NCI-H2227 treated with DMSO at 0.1 percent for 48 hours (cell line): Measurements from ENCODE around the gene SLC6A6.

Experiments used
- DNase-seq: peaks from one replicate; lab custom pipeline; 2025; lab: John Stamatoyannopoulos, UW

Gene SLC6A6

GRCh38 chr3:14372587-14372986 is 29.8 kb upstream of the SLC6A6 start:
- no peak for DNase-seq

DNA sequence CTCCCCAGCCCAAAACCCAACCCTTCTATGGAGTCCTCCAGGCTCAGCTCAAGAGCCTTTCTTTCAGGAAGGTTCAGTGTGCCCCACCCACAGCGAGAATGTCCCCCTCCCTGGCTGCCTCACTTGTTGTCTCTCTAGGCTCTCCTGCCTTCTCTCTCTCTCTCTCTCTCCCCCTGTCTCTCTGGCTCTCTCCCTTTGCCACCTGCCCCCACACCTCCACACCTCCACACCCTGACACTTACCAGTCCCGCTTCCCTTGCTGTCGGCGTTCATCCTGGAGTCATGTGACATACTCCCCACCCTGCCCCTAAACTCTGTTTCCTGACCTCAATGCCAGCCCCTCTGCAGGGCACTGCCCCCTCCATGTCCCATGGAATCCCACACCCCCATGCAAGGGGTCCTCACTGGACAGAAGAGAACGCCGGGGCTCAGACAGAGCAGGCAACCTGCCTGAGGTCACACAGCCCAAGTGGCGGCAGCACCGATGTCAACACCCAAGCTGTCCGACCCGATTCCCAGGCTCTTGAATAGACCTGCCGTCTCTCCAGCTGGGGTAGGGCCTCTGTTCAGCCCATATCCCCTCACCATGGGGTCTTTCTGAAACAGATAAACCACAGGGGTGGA is 28.5 kb upstream of the SLC6A6 start:
- DNase-seq = no peak

DNA sequence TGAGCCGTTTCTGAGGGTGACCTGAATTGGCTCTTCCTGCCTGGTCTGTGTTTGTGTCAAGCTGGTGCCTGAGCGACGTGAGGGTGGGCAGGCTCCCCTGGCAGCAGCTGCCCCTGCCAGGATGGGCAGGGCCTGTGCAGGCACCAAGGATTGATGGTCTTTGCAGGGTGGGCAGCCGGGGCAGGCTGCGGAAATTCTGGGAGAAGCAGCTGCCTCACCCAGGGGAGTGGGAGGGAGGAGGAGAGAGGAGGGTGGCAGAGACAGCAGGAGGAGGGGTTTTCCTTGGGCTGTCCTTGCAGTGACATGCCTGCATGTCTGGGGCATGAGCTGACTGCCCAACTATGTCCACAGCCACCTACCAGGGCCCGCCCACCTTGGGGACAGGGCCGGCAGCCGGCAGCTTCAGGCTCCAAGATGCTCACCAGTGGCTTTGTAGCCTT is 27.9 kb upstream of the SLC6A6 start:
- no peak for DNase-seq

GRCh38 chr3:14375192-14375591 is 27.2 kb upstream of the SLC6A6 start:
- no peak for DNase-seq

- no peak for DNase-seq
Measured at GRCh38 chr3:14376348-14377043, 25.9 kb upstream of the SLC6A6 start.

- DNase-seq = no peak
Measured at GRCh38 chr3:14377044-14377837, 25.2 kb upstream of the SLC6A6 start.

GRCh38 chr3:14377838-14378169 is 24.6 kb upstream of the SLC6A6 start:
- DNase-seq = no peak

- no peak for DNase-seq
Measured at GRCh38 chr3:14378415-14378814, 24.0 kb upstream of the SLC6A6 start.

GRCh38 chr3:14379843-14380242 is 22.6 kb upstream of the SLC6A6 start:
- no peak for DNase-seq

DNA sequence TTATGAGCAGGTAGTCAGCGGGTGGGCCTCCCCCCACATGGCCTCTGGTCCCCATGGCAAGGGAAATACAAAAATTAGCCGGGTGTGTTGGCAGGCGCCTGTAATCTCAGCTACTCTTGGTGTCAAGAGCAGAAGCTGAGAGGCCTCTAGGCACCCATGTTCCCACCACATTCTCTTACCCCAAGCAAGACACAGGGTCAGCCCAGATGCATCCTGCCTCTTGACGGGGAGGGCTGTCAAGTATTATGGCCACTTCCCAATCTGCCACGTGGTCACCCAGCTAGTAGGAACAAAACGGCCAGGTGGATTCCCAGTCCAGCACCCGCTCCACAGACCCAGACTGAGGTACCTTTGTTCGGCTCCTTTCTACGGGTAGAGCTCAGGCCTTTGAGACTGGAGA is 16.2 kb upstream of the SLC6A6 start:
- DNase-seq = no peak

GRCh38 chr3:14388201-14388600 is 14.2 kb upstream of the SLC6A6 start:
- no peak for DNase-seq

- DNase-seq = no peak
Measured at GRCh38 chr3:14389166-14389606, 13.2 kb upstream of the SLC6A6 start.

DNA sequence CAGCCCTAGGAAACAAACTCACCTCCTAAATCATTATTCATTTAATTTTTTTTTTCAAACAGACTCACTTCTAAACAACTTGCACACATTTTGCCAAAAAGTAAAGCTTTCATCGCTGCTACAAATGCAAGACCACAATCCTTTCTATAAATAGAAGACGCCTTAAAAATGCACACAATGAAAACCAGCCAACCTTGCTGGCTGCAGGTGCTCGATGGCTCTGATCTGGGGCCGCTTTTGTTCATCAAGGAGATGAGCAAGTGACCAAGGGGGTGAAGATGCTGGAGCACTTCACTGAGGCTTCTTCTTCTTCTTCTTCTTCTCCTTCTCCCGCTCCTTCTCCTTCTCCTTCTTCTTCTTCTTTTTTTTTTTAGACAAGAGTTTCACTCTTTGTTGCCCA is 12.7 kb upstream of the SLC6A6 start:
- no peak for DNase-seq

GRCh38 chr3:14391033-14391432 is 11.4 kb upstream of the SLC6A6 start:
- DNase-seq = no peak

DNA sequence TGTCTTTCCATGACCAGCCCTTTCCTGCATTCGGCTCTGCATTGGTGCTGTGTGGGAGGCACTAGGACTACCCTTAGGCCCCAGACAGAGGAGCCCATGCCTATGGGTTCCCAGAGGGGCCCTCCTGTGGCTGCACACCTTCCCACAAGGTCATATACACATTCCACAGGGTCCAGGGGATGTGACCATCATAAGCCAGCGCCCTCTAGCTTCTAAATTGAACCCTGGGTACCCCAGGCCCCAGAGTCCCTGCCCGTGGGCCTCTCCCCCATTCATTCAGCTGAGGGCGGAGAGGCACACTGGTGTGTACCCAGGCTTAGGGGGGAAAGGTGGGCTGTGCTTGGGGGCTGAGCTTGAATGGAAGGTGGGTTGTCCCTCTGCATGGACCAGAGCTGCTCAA is 10.2 kb upstream of the SLC6A6 start:
- DNase-seq = no peak

DNA sequence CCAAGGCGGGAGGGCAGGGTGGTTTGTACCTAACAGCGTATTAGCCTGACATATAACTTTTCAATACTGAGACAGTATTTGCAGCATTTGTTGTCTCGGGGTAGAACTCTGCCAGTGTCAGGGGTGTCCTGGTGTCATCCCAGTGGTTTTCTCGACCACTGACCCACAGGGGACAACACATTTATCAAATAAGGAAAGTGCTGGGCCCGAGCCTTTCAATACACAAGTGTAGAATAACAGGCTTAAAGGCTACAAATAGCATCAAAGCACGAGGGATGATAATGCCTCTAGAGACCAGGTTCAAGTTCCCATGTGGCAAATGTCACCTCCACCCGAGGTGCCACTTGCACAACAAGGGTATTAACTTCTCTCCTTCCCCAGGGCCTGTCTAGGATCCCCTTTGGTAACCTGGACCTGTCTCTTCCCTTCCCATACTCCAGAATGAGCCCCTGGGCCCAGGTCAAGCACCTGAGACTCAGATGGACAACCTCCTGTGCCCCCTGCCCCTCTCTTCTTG is 9.5 kb upstream of the SLC6A6 start:
- DNase-seq = no peak

- no peak for DNase-seq
Measured at GRCh38 chr3:14393440-14394106, 8.8 kb upstream of the SLC6A6 start.

DNA sequence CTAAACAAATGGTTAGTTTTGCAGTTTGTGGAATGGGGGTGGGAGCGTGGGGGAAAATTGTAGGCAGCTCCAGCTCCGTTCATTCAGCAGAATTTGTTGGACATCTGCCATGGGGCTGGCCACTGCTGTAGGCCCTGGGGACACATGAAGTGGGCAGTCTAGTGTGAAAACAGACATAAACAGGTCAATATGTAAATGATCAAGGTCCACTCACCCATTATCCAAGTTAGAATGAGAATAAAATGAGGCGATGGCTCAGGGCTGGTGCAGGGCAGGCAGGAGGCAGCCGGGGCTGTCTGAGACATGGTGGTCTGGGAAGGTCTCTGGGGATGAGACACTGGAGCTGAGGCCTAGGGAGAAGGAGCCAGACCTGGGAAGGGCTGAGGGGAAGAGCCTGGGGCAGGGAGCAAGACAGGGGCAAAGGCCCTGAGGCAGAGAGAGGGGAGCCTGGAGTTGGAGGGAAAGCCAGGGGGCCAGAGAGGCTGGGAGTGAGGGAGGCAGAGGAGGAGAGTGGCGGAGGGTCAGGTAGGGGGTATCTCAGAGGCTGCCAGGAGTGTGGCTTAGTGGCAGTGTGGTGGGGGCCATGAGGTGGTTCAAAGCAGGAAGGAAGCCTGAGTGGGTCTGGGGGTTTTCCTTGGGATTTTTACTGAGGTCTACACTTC is 6.2 kb upstream of the SLC6A6 start:
- DNase-seq = no peak

DNA sequence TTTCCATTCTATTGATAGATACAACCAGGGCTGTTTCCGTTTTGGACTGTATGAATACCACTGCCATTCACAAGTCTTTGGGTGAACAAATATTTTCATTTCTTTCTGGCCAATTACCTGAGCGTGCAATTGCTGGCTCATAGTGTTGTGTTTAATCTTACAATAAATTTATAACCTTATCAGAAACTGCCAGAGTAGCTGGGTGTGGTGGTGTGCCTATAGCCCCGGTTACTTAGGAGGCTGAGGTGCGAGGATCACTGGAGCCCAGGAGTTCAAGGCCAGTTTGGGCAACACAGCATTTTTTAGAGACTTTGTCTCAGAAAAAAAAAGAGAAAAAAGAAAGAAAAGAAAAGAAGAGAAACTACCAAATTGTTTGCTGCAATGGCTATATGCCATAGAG is 5.4 kb upstream of the SLC6A6 start:
- no peak for DNase-seq

DNA sequence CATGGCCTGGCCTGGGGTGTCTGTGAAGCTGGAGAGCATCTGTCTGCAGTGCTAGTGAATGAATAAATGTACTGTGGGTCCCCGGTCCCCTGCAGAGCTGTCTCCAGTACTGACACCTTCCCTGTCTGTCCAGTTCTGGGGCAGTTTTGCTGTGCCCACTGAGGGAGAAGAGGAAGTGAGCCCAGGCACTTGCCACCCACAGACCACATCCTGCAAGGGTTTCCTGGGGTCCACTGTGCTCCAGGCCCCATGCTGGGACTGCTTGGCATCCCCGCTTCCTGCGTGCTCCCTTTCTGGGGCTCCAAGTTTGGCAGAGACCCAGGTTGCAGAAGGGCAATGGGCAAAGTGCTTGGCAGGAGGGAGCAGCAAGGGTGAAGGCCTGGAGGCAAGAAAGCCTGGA is 4.9 kb upstream of the SLC6A6 start:
- no peak for DNase-seq

DNA sequence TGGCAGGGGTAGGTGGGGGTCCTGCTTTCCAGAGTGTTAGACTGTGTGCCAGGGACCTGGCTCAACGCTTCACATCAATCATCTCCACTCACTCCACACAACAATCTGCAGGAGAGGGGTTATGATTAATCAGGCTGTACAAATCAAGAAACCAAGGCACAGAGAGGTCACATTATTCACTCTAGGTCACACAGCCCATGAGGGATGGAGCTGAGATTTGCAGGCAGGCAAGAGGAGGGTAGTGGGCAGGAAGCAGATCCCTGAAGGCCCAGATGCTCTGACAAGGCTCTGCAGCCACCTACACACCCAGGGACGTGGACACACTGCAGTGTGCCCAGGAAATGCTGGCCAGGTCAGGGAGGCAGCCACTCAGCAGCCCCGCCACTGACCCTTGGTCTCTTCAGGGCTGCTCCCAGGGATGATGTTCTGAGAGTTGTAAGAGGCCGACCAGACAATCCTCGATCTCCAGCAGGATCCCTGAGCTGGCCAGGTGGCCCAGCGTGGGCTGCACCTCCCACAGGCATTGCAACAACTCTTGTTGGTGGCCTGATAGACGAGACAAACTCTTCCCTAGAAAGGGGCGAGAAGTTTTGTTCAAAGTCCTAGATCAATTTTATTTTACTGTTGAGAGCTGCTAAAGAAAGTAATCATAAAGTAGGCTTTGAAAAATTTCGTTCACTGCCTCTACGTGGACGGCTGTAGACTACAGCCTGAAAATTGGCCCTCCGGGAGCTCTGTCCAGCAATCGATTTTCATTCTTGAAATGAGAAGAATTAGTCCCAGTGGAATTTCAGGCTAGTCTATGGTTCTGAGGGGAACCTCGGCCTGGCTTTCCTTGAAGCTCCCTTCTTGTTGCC is 4.2 kb upstream of the SLC6A6 start:
- no peak for DNase-seq
